Measurements from ENCODE around the gene GABARAPL2.
A peak's percentile ranks its signal among the peaks of the same experiment; 100 is the strongest.
"Not testable (repeated sequence)": the region's sequence is repeated elsewhere in the genome, so short reads cannot be mapped to it uniquely, and the experiment has no call there.

GABARAPL2 gene

GRCh38 chr16:75555213-75555706, 10.9 kb upstream of the GABARAPL2 start:
- peak; percentile 23 to 45 for DNase-seq

DNA sequence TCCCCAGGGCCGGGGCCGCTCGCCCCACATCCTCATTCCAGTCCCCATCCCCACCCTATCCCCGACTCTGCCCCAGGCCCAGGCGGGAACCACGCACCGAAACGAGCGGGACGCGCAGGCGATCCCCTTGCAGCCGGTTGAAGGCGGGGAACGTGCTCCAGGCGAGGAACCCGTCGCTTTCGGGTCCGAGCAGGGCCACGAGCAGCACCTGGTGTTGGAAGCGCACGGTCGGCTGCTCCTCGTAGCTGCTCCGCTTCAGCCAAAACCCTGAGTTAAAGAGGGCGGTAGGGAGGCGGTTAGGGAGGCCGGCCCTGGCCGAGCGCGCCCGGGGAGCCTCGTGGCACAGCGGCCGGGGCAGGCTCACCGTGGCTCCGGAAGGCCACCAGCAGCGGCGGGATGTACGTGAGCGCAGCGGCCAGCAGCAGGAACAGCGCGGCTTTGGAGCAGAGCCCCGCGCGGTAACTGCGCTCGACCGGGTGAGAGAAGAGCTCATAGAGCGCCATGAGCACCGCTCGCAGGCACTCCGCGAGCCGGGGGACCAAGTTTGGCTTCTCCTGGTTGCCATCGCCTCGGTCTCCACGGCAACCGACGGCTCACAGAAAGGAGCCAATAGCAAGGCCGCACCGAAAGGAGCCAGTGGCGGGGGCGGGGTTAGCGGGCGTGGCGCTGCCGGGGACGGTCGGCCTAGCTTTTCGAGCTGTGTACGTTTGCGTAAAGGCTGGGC, 10.3 kb upstream of the GABARAPL2 start, which contains the start of gene TMEM231:
Gene TMEM231, minus strand, starts transcription at position 546 of the 724 bp plus-strand sequence. Its CDS starts 43 bp downstream, at position 503.
- DNase-seq = peak; percentile 98

DNA sequence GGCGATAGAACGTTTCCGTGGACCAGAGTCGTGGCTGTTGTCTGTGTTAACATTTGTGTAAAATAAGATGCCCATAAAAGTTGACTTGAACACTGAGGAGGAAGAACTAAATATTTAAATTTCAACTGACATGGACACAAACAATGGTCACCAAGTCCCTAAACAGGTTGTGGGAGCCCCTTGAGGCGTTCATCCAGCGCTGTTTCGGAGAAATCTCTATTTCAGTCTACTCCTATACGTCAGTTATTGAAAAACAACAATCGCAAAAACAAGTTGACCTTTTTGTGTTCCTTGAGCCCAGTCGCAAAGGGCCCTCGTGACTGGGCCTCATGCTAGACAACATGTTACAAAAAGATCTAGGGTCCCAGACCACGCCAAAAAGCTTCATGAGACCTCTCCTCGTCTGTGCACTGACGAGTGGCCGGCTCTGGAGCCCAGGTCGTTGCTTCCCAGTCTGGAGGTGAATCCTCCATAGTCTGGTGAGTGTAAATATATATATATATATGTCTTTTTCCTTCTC, 9.7 kb upstream of the GABARAPL2 start:
- no peak for DNase-seq

- no peak for DNase-seq
Measured at GRCh38 chr16:75558846-75559401, 7.3 kb upstream of the GABARAPL2 start.

DNA sequence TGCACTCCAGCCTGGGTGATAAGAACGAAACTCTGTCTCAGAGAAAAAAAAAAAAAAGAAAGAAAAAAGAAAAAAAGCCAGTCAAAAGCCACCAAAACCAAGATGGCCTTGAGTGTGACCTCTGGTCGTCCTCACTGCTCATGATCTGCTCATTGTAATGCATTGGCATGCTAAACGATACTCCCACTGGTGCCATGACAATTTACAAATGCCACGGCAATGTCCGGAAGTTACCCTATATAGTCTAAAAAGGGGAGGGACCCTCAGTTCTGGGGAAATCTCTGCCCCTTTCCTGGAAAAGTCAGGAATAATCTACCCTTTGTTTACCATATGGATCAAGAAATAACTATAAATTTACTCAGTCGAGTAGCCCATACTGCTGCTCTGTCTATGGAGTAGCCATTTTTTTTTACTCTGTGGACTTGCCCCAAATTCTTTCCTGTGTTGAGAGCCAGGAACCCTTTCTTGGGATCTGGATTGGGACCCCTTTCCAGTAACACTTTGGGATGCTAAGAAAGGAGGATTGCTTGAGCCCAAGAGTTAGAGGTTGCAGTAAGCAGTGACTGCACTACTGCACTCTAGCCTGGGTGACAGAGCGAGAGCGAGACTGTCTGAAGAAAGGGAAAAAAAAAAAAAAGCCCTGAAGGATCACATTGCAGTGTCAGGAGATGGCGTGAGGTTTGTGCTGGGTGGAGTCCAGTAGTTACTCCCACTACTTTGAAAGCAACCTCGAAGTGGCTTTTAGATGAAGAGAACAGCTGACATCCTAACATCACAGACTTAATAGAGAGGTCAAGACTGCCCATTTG, 6.4 kb upstream of the GABARAPL2 start:
- DNase-seq = no peak

DNA sequence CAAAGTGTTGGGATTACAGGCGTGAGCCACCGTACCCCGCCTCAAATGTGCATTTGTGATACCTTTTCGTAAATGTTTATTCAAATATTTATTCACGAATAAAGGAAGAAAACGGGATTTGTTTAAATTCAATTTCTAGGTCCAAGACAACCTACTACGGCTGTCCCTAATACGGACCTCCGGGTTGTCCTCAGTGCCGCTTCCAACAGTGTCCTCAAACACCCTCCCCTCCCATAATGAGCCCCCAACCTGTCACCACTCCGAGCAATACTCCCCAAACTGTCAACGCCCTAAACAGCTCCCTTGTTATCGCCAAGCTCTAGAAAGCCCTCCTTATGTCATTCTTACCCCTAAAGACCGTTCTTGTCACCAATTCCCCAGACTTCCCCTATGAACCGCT, 539 bp upstream of the GABARAPL2 start:
- DNase-seq = no peak

- peak; percentile 20 to 26 for DNase-seq
Measured at GRCh38 chr16:75566758-75567255, 628 bp downstream of the GABARAPL2 start.

DNA sequence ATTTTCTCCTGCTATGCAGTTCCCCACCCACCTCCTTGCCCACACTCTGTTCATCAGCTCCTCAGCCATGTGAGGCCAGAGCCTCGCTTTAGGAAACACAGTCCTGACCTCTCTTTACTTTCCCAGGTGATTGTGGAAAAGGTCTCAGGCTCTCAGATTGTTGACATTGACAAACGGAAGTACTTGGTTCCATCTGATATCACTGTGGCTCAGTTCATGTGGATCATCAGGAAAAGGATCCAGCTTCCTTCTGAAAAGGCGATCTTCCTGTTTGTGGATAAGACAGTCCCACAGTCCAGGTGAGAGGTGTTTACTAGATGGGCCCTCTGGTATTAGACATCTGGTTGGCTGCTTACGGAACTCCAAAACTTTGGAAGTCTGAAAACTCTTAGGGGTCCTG, 1.7 kb downstream of the GABARAPL2 start:
- no peak for DNase-seq

GRCh38 chr16:75570396-75571065, 4.4 kb downstream of the GABARAPL2 start:
- DNase-seq = no peak

GRCh38 chr16:75572864-75573542, 6.8 kb downstream of the GABARAPL2 start:
- no peak for DNase-seq

DNA sequence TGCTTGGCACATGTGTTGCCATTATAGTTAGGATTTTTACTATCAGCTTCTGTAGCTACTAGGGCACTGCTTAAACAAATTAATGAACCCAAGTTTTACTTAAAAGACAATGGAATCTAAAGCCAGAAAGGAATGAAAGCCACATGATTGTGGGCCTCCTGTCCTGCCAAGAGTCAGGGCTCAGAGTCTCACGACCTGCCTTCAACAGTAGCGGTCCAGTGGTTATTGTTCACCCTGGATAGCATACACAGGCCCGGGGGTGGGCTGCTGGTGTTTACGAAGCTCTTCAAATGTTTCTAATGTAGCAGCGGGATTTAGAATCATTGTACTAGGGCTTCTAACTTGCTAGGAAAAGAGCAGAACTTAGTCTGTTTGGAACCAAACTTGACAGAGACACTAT, 7.8 kb downstream of the GABARAPL2 start:
- no peak for DNase-seq

GRCh38 chr16:75575958-75576357, 9.8 kb downstream of the GABARAPL2 start:
- no peak for DNase-seq

DNA sequence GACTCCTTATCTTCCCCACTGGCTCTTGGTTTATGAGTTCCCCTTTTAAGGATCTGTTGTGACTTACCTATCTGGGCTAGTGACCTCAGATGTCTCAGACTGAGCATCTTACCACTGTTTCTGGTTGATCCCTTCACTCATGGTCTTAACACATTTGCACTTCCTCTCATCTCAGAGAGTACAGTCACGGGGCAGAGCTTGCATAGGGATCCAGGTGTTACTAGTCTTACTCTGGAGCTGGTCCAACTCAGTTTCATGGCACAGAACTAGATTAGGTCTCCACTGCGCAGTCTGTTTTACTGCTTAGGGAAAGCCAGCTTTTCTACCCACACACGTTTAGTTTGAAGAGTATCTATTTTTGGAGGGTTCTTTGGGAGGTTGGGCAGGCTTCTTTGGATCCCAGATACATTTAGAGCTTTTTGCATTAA, 10.2 kb downstream of the GABARAPL2 start:
- DNase-seq = no peak

DNA sequence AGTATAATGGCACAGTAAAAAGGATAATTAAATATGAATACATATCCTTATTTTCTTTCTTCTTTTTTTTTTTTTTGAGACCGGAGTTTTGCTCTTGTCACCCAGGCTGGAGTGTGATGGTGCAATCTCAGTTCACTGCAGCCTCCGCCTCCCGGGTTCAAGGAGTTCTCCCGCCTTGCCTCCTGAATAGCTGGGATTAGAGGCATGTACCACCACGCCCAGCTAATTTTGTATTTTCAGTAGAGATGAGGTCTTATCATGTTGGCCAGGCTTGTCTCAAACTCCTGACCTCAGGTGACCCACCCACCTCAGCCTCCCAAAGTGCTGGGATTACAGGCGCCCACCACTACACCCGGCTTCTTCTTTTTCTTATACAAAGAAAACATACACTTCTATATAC, 12.0 kb downstream of the GABARAPL2 start:
- DNase-seq = no peak

DNA sequence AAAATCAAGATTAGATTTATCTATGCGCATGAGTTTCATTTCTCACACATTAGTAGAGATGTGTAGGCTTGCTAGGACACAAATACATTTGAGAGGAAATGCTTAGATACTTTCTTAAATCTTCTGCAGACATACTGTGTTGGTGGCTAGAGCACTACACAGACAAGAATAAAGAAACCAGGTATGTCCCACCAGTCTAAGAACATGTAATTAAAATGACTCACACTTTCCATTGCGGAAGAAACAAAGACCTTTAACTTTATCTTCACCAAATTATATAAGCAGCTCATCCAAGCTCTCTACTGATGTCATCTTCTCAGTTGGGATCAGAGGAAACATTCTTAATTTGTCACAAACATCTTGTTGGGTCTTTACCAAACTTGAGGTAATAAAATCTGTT, 12.5 kb downstream of the GABARAPL2 start:
- DNase-seq = no peak

DNA sequence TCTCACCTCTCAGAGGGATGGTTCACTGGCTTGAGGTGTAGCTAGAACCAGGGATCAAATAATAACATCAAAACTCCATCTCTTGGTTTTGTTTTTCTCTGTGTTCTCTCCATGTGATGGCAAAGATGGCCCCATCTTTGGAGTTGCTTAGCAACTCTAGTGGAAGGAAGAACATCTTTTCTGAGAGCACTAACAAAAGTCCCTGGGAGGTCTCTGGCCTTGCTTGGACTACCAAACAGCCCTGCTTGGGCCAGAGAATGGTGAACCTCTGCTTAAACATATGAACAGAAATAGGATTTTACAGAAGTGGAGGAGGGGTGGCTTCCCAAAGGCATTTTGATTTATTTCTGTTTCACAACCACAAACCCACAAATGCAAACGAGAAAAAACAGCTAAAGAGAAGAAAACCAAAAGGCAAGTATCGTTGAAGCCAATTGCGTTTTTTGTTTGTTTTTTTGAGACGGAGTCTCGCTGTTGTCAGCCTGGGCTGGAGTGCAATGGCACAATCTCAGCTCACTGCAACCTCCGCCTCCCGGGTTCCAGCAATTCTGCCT, 13.2 kb downstream of the GABARAPL2 start:
- DNase-seq = no peak

DNA sequence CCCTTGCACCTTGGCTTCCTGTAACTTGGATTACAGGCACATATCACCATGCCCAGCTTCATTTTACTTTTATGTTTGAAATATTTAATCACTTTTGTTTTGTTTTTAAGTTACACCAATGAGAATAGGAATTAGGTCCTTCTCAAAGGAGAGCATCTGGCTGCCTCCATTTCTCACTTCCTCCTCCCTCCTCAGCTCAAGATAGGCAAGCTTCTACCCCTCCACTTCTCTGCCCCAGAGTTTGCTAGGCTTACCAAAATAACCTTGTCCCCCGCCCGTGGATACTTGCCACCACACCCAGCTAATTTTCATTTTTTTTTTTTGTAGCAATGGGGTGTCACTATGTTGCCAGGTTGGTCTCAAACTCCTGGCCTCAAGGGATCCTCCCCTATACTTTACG, 17.9 kb downstream of the GABARAPL2 start:
- no peak for DNase-seq

DNA sequence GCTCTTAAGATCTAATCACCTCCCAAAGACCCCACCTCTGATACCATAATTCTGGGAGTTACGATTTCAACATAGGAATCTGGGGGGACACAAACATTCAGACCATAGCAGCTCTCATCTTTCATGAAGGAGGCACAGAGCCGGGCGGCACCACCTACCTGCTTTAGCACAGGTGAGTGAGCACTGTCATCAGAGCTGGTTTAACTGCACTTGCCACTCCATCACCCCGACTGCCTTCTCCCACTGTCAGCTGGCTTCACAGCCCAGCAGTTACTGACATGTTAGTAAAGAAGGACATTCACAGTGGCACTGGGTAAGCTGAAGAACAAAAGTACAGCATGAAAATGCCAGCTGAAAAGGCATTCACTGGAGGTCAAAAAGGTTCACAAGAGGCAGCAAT, 22.5 kb downstream of the GABARAPL2 start:
- no peak for DNase-seq

- no peak for DNase-seq
Measured at GRCh38 chr16:75589306-75589705, 23.1 kb downstream of the GABARAPL2 start.

GRCh38 chr16:75590920-75591843, 25.0 kb downstream of the GABARAPL2 start:
- no peak for DNase-seq

DNA sequence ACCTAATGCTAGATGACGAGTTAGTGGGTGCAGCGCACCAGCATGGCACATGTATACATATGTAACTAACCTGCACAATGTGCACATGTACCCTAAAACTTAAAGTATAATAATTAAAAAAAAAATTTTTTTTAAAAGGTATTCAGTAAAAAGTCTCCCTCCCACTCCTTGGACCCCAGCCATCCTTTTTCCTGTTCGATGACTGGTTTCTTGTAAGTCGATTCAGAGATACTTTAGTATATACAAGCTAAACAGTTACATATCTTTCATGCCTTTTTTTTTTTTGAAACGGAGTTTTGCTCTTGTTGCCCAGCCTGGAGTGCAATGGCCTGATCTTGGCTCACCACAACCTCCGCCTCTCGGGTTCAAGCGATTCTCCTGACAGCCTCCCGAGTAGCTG, 25.7 kb downstream of the GABARAPL2 start:
- DNase-seq = not testable (repeated sequence)
